GM19351 (cell line): ENCODE results near the gene EDNRB.

ENCODE experiments used
- ATAC-seq: cut with Tn5 transposase; IDR thresholded peaks from one replicate; pipeline ENCODE4 v1.9.1; 2021; ENCODE audit warnings: mild to moderate bottlenecking, moderate library complexity; ENCODE audit not compliant: unreplicated experiment

The EDNRB gene

GRCh38 chr13:77898097-77898496, 20.5 kb downstream of the EDNRB start:
- ATAC-seq = peak; percentile 100

- no peak for ATAC-seq
Measured at GRCh38 chr13:77896977-77897376, 21.7 kb downstream of the EDNRB start.

GRCh38 chr13:77896536-77896935, 22.1 kb downstream of the EDNRB start:
- no peak for ATAC-seq

GRCh38 chr13:77894743-77895142, 23.9 kb downstream of the EDNRB start:
- ATAC-seq = no peak

- no peak for ATAC-seq
Measured at GRCh38 chr13:77893066-77893465, 25.6 kb downstream of the EDNRB start.

GRCh38 chr13:77892491-77892890, 26.1 kb downstream of the EDNRB start:
- ATAC-seq = no peak

- no peak for ATAC-seq
Measured at GRCh38 chr13:77891486-77891885, 27.1 kb downstream of the EDNRB start.

GRCh38 chr13:77891041-77891440, 27.6 kb downstream of the EDNRB start:
- ATAC-seq = no peak

- no peak for ATAC-seq
Measured at GRCh38 chr13:77883328-77883727, 35.3 kb downstream of the EDNRB start.

GRCh38 chr13:77878190-77878589, 40.4 kb downstream of the EDNRB start:
- no peak for ATAC-seq

GRCh38 chr13:77876176-77876575, 42.5 kb downstream of the EDNRB start:
- no peak for ATAC-seq

GRCh38 chr13:77874406-77874805, 44.2 kb downstream of the EDNRB start:
- ATAC-seq = no peak

- ATAC-seq = no peak
Measured at GRCh38 chr13:77872995-77873394, 45.6 kb downstream of the EDNRB start.

GRCh38 chr13:77871596-77871995, 47.0 kb downstream of the EDNRB start:
- ATAC-seq = no peak

- ATAC-seq = no peak
Measured at GRCh38 chr13:77868717-77869116, 49.9 kb downstream of the EDNRB start.

- no peak for ATAC-seq
Measured at GRCh38 chr13:77866971-77867370, 51.7 kb downstream of the EDNRB start.

GRCh38 chr13:77865622-77866021, 53.0 kb downstream of the EDNRB start:
- ATAC-seq = no peak

- ATAC-seq = no peak
Measured at GRCh38 chr13:77863144-77863543, 55.5 kb downstream of the EDNRB start.

- ATAC-seq = no peak
Measured at GRCh38 chr13:77861741-77862140, 56.9 kb downstream of the EDNRB start.

- ATAC-seq = no peak
Measured at GRCh38 chr13:77860507-77860981, 58.1 kb downstream of the EDNRB start.

GRCh38 chr13:77859450-77859849, 59.2 kb downstream of the EDNRB start:
- no peak for ATAC-seq

GRCh38 chr13:77857531-77858209, 61.0 kb downstream of the EDNRB start:
- ATAC-seq = no peak

- ATAC-seq = no peak
Measured at GRCh38 chr13:77853703-77854102, 64.9 kb downstream of the EDNRB start.
